Left lung (tissue), 10 donors: Measurements from ENCODE around the gene GRK4. TPM values are rescaled to one million over a fixed set of nuclear protein-coding genes. Genes with fewer than 3 reads are reported as not detected.

Source experiments
- ATAC-seq: fragments of 200-7000 bp; cut with Tn5 transposase; one replicate; pipeline ENCODE4 v1.9.1; 2020; ENCODE audit warnings: moderate library complexity
- DNase-seq, 4 donors: peaks; one replicate each; pipeline ENCODE4 v3.0.0-alpha.2; 2013 to 2020
- H3K27ac ChIP-seq, 2 donors: fragments of 200-600 bp; sonication (generic) in 1 of 2; one replicate each; pipeline versions ENCODE4 v1.5.0 to v1.8.0; 2020 to 2021
- H3K27me3 ChIP-seq, 2 donors: fragments of 200-600 bp; sonication (generic) in 1 of 2; one replicate each; pipeline versions ENCODE4 v1.5.0 to v1.8.0; 2020 to 2021
- H3K36me3 ChIP-seq, 2 donors: fragments of 200-600 bp; sonication (generic) in 1 of 2; one replicate each; pipeline versions ENCODE4 v1.5.0 to v1.8.0; 2020 to 2021
- H3K4me1 ChIP-seq, 2 donors: fragments of 200-600 bp; one replicate each; pipeline ENCODE4 v1.8.0; 2021
- H3K4me3 ChIP-seq, 2 donors: fragments of 200-600 bp; sonication (generic) in 1 of 2; one replicate each; pipeline versions ENCODE4 v1.5.0 to v1.8.0; 2020 to 2021; ENCODE audit warnings: mild to moderate bottlenecking in 1 of 2
- H3K9me3 ChIP-seq, 2 donors: fragments of 200-600 bp; sonication (generic) in 1 of 2; one replicate each; pipeline versions ENCODE4 v1.5.0 to v1.8.0; 2020 to 2021
- CTCF ChIP-seq, 2 donors: fragments of 200-600 bp; sonication (generic) in 1 of 2; IDR thresholded peaks; one replicate each; pipeline versions ENCODE4 v1.5.0 to v1.8.0; 2021; ENCODE audit warnings: antibody characterized with exemption in 2 of 2
- intact Hi-C, 2 donors: fragments of 100-400 bp; cut with DNase I; formaldehyde crosslinking; loops; one replicate each; pipeline versions ENCODE4 v1.11.2 to v1.14.2; 2022
- polyA plus RNA-seq, 6 donors: library from polyadenylated mRNA; unstranded; fragments of 120-200 nt; gene quantifications; one replicate each; pipeline ENCODE4 v1.2.1, GENCODE V29; 2013; ENCODE audit not compliant: insufficient read length in 6 of 6
- total RNA-seq, 2 donors: library from RNA; stranded (reverse); fragmentation: NEBNext Ultra II Directional; extraction: Animal tissue kit (Norgen Biotek cat#: 25700); gene quantifications; one replicate each; pipeline ENCODE4 v1.2.1, GENCODE V29; 2021
- donor health status: DM: no; HTN: yes; CAD: no.
- donor health status: DM: no; HTN: no; CAD: no.

The GRK4 gene
- total and polyA plus RNA-seq, 8 donors, result 5.3 to 23.0 (median 15.9) TPM

DNA sequence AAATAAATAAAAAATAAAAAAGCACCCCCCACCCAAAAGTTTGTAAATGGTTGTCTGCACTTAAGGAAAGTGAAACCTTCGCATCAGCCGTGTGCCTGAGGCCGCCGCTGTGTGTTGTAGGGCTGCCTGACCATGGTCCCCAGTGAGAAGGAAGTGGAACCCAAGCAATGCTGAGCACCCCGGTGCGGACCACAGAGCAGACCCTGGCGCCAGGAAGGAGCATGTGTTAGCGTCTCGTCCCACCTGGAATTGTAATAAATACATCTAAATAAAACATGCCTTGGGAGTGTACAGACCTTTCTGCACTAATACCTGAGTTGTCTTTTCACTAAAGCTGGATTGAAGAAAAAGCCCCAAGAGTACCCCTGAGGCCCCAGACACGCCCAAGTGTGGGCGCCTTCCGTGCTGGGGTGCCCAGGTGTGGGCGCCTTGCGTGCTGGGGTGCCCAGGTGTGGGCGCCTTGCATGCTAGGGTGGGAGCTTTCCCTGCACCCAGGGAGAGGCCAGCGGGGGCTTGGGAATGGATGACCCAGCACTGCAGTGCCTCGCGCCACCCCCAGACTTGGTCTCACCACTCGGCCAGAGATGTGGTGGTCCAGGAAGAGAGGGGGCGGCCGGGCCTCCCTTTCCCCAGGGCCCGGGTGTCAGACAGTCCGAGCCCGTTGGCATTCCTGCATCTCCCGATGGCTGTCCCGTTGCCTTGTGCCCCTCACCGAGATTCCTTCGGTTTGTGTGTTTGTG lies 77.3 kb downstream of the GRK4 start:
- peak overlapping the region; percentile 21 to 41 for H3K4me3 ChIP-seq
- no peaks in the 10 kb centered on the region for H3K36me3 ChIP-seq
- no peak for TF ChIP-seq CTCF (IDR thresholded peaks at IDR 0.05)
- H3K4me1 ChIP-seq, result peaks cover 13 to 49% of the 10 kb centered on the region in 2 donors
- no peak for DNase-seq
- ATAC-seq, result no peak
- no peaks in the 10 kb centered on the region for H3K9me3 ChIP-seq
- intact Hi-C loops, result no loop called here
- peaks cover 0 to 5% of the 10 kb centered on the region in 2 donors for H3K27me3 ChIP-seq
- peak overlapping the region in 1 of 2 donors; percentile 86 for H3K27ac ChIP-seq

DNA sequence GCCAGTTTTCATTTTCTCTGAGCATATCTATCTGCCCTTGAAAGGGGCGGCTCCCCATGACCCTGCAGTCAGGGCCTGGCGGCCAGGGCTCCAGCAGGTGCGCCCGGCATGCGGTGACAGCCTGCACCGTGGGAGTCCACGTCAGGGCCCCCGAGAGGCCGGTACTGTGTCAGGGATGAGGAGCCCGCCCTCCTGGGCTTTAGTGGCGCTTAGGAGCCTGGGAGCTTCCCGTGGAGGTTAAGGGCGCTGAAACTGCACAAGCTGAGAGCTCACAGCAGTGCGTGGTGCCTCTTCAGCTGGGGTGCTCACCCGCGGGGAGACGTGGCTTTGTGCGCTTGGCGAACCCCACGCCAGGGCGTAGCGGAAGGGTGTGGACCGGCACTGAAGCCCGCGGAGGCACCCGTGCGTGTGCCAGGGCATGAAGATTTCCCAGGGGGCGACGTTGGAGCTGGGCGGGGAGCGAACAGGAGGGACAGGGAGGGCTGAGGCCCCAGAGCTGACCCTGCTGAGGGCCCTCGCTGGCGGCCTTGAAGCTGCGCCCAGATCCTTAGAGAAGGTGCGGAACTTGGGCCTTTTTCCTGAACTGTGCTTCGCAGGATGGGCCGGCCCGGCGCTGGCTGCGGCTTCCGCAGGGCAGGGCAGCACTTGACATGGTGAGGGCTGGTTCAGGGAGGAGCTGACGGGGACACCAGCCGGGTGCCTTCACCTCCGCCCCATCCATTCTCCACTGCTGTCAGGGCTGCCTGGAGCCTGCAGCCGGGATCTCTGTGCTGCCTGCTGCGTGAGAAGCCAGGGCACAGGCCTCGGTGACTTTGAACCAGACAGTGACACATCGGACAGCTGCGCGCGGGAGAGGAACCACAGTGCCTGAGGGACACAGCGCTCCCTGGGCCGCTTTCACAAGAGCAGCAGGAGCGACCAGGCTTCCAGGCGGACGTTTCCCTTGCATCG lies 78.1 kb downstream of the GRK4 start:
- H3K4me1 ChIP-seq, result peaks cover 13 to 57% of the 10 kb centered on the region in 2 donors
- H3K27ac ChIP-seq, result peak overlapping the region in 1 of 2 donors; percentile 86
- intact Hi-C loops, result no loop called here
- no peak for TF ChIP-seq CTCF (IDR thresholded peaks at IDR 0.05)
- H3K9me3 ChIP-seq, result no peaks in the 10 kb centered on the region
- H3K27me3 ChIP-seq, result peaks cover 0 to 5% of the 10 kb centered on the region in 2 donors
- DNase-seq (peak; percentile 40 to 91 (median 54)), ATAC-seq (peak; percentile 70)
- H3K36me3 ChIP-seq, result no peaks in the 10 kb centered on the region
- peak overlapping the region; percentile 21 to 41 for H3K4me3 ChIP-seq

DNA sequence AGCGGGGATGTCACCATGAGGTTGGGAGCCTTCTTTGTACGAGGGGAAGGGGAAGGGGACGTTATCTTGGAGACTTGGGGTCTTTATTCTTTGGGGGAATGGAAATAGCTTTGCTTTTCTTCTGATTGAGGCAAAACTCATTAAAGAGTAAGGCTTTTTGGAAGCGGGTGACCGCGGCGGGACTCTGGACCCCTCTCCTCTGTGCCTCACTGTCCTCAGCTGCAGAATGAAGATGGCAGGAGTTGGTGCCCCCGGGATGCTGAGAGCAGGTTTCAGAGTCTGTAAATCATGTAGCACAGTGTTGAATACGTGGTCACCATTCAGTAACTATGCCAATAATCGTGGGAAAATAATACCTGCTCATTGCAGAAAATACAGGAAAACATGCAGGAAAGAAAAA lies 78.9 kb downstream of the GRK4 start:
- Histone ChIP-seq H3K27ac (peak overlapping the region in 1 of 2 donors; percentile 86), H3K36me3 (no peaks in the 10 kb centered on the region), H3K4me1 (peaks cover 13 to 65% of the 10 kb centered on the region in 2 donors), H3K4me3 (peak overlapping the region; percentile 21 to 41), H3K27me3 (peaks cover 0 to 5% of the 10 kb centered on the region in 2 donors), H3K9me3 (no peaks in the 10 kb centered on the region)
- ATAC-seq (no peak), DNase-seq (no peak)
- intact Hi-C loops, result no loop called here
- TF ChIP-seq CTCF (IDR thresholded peaks at IDR 0.05), result no peak

GRCh38 chr4:3043282-3044020 lies 80.1 kb downstream of the GRK4 start:
- Histone ChIP-seq H3K4me1 (peaks cover 7 to 61% of the 10 kb centered on the region in 2 donors), H3K9me3 (no peaks in the 10 kb centered on the region), H3K27me3 (no peaks in the 10 kb centered on the region), H3K4me3 (no peak overlapping the region), H3K27ac (no peak overlapping the region), H3K36me3 (no peaks in the 10 kb centered on the region)
- DNase-seq, result no peak
- ATAC-seq, result no peak
- no peak for TF ChIP-seq CTCF (IDR thresholded peaks at IDR 0.05)
- intact Hi-C loops, result no loop called here
